DND-41 (cell line): ENCODE data around the gene SIRT3.

ENCODE experiments used
- EZH2 ChIP-seq: IDR thresholded peaks from 3 replicates; pipeline ENCODE4 v1.6.1; 2012; ENCODE audit warnings: borderline replicate concordance, low read depth, mild to moderate bottlenecking, moderate library complexity, low read length, inconsistent platforms; ENCODE audit not compliant: severe bottlenecking
- TF ChIP-seq, protein P1 (sequence below): IDR thresholded peaks from 2 replicates; pipeline ENCODE4 v1.5.1; 2012; ENCODE audit warnings: borderline replicate concordance, low read length, moderate library complexity, mild to moderate bottlenecking; ENCODE audit not compliant: poor library complexity, severe bottlenecking; ENCODE audit errors: extremely low read depth

DNA sequence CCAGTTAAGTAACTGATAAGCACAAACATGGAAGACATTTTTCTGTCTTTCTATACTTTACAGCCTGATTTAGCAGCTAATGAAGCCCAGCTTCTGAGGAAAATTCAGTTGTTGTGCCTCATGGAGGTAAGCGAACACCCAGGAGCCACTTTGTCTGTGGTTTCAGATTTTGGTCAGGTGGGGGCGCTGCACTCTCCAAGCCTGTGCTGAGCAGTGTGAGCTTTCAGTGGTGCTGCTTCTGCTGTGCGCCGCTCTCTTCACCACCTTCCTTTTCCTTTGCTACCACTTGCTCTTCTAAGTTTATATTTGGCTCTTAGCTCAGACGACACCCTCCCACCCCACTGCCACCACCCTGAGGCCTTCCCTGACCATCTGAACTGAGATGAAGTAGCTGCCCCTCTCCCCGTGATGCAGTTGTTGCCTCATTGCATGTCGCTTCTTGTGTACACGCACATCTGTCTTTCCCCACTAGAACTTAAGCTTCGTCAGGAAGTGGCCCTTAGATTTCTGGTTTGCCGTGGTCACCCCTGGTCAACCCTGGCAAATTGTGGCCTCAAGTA lies 14.7 kb upstream of the SIRT3 start:
- TF ChIP-seq, protein P1, sequence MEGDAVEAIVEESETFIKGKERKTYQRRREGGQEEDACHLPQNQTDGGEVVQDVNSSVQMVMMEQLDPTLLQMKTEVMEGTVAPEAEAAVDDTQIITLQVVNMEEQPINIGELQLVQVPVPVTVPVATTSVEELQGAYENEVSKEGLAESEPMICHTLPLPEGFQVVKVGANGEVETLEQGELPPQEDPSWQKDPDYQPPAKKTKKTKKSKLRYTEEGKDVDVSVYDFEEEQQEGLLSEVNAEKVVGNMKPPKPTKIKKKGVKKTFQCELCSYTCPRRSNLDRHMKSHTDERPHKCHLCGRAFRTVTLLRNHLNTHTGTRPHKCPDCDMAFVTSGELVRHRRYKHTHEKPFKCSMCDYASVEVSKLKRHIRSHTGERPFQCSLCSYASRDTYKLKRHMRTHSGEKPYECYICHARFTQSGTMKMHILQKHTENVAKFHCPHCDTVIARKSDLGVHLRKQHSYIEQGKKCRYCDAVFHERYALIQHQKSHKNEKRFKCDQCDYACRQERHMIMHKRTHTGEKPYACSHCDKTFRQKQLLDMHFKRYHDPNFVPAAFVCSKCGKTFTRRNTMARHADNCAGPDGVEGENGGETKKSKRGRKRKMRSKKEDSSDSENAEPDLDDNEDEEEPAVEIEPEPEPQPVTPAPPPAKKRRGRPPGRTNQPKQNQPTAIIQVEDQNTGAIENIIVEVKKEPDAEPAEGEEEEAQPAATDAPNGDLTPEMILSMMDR = peak; percentile 73
- TF ChIP-seq EZH2 = no peak
